Type B pancreatic cell (in vitro differentiated cells): ENCODE data around the gene KDM8. TPM values are rescaled to one million over a fixed set of nuclear protein-coding genes. Genes with fewer than 3 reads are reported as not detected.

Experiments
- DNase-seq: peaks from one replicate; pipeline ENCODE4 v3.0.0; 2021; ENCODE audit warnings: mixed read lengths; ENCODE audit not compliant: unreplicated experiment; ENCODE audit errors: extremely low spot score
- H3K27ac Mint-ChIP-seq: 2 replicates; pipeline ENCODE4 v1.8.0; 2021; ENCODE audit warnings: mild to moderate bottlenecking, mixed read lengths
- H3K27me3 Mint-ChIP-seq: 2 replicates; pipeline ENCODE4 v1.8.0; 2021; ENCODE audit warnings: mixed read lengths
- H3K36me3 Mint-ChIP-seq: 2 replicates; pipeline ENCODE4 v1.8.0; 2021; ENCODE audit warnings: mixed read lengths
- H3K4me1 Mint-ChIP-seq: one replicate; pipeline ENCODE4 v1.8.0; 2021; ENCODE audit warnings: mixed read lengths; ENCODE audit not compliant: unreplicated experiment
- H3K4me3 Mint-ChIP-seq: 2 replicates; pipeline ENCODE4 v1.8.0; 2021; ENCODE audit warnings: mild to moderate bottlenecking, mixed read lengths
- H3K9me3 Mint-ChIP-seq: 2 replicates; pipeline ENCODE4 v1.8.0; 2021; ENCODE audit warnings: mixed read lengths
- CTCF ChIP-seq: fragments of 200-600 bp; sonication (generic); conservative IDR thresholded peaks from 2 replicates; pipeline ENCODE4 v1.5.0; 2021; ENCODE audit warnings: antibody characterized with exemption, mild to moderate bottlenecking
- total RNA-seq: library from RNA; stranded (reverse); gene quantifications from 2 replicates; pipeline ENCODE4 v1.2.1, GENCODE V29; 2021; ENCODE audit warnings: low replicate concordance

The KDM8 gene
- total RNA-seq, 1 donor from 2014 or later = 11.1 TPM

DNA sequence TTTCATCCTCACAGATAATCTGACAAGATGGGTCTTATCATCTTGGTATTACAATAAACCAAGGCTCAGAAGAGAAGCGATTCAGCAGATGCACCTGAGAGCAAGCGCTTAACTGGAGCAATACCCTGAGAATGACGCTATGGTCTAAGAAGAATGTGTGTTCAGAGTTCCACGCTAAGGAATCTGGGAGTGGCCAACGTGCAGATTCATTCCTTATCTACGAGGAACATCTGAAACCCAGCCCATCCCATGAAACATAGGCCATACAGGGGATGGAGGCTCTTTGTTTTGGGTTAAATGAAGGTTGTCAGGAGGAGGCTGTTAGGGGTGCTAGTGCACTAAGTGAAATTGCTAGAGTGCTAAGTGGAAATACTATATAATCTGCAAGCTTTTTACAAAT is 28.5 kb upstream of the KDM8 start:
- H3K27me3 Mint-ChIP-seq = no peaks in the 10 kb centered on the region
- H3K4me1 Mint-ChIP-seq = no peaks in the 10 kb centered on the region
- no peak overlapping the region for H3K4me3 Mint-ChIP-seq
- no peak for TF ChIP-seq CTCF
- no peak for DNase-seq
- peak overlapping the region; percentile 85 for H3K27ac Mint-ChIP-seq
- H3K9me3 Mint-ChIP-seq = no peaks in the 10 kb centered on the region
- H3K36me3 Mint-ChIP-seq = no peaks in the 10 kb centered on the region

- TF ChIP-seq CTCF = no peak
- H3K9me3 Mint-ChIP-seq = no peaks in the 10 kb centered on the region
- H3K4me1 Mint-ChIP-seq = no peaks in the 10 kb centered on the region
- no peak for DNase-seq
- no peak overlapping the region for H3K4me3 Mint-ChIP-seq
- H3K27ac Mint-ChIP-seq = no peak overlapping the region
- H3K27me3 Mint-ChIP-seq = peaks cover 3% of the 10 kb centered on the region
- no peaks in the 10 kb centered on the region for H3K36me3 Mint-ChIP-seq
Observed at GRCh38 chr16:27175888-27176287, 27.4 kb upstream of the KDM8 start.

GRCh38 chr16:27177031-27177774 is 26.1 kb upstream of the KDM8 start:
- TF ChIP-seq CTCF = no peak
- Mint-ChIP-seq H3K9me3 (no peaks in the 10 kb centered on the region), H3K36me3 (no peaks in the 10 kb centered on the region), H3K4me3 (no peak overlapping the region), H3K27me3 (peaks cover 11% of the 10 kb centered on the region), H3K27ac (no peak overlapping the region), H3K4me1 (no peaks in the 10 kb centered on the region)
- no peak for DNase-seq

- H3K9me3 Mint-ChIP-seq = no peaks in the 10 kb centered on the region
- H3K36me3 Mint-ChIP-seq = no peaks in the 10 kb centered on the region
- no peaks in the 10 kb centered on the region for H3K4me1 Mint-ChIP-seq
- no peak overlapping the region for H3K27ac Mint-ChIP-seq
- no peak overlapping the region for H3K4me3 Mint-ChIP-seq
- peak; percentile 73 for DNase-seq
- peaks cover 11% of the 10 kb centered on the region for H3K27me3 Mint-ChIP-seq
- TF ChIP-seq CTCF = peak; percentile 88
Observed at GRCh38 chr16:27179500-27180072, 23.7 kb upstream of the KDM8 start.

- H3K9me3 Mint-ChIP-seq = no peaks in the 10 kb centered on the region
- H3K4me3 Mint-ChIP-seq = no peak overlapping the region
- H3K4me1 Mint-ChIP-seq = no peaks in the 10 kb centered on the region
- H3K27ac Mint-ChIP-seq = no peak overlapping the region
- H3K27me3 Mint-ChIP-seq = peaks cover 11% of the 10 kb centered on the region
- H3K36me3 Mint-ChIP-seq = no peaks in the 10 kb centered on the region
- TF ChIP-seq CTCF = no peak
- DNase-seq = no peak
Observed at GRCh38 chr16:27181019-27181790, 22.1 kb upstream of the KDM8 start.
